ENCODE data around the gene APELA.
"Not testable (repeated sequence)": the region's sequence is repeated elsewhere in the genome, so short reads cannot be mapped to it uniquely, and the experiment has no call there.

Gene APELA

GRCh38 chr4:164926301-164926700 lies 49.3 kb downstream of the APELA start:
- no peak for DNase-seq (ENCODE audit: low spot score)

- DNase-seq (ENCODE audit: low spot score) = not testable (repeated sequence)
Measured at GRCh38 chr4:164927101-164927500, 50.1 kb downstream of the APELA start.

GRCh38 chr4:164930647-164931046 lies 53.7 kb downstream of the APELA start:
- no peak for DNase-seq (ENCODE audit: low spot score)

GRCh38 chr4:164931551-164932324 lies 54.8 kb downstream of the APELA start:
- no peak for DNase-seq (ENCODE audit: low spot score)

- DNase-seq (ENCODE audit: low spot score) = no peak
Measured at GRCh38 chr4:164933244-164933643, 56.3 kb downstream of the APELA start.

GRCh38 chr4:164935363-164935762 lies 58.4 kb downstream of the APELA start:
- no peak for DNase-seq (ENCODE audit: low spot score)

- not testable (repeated sequence) for DNase-seq (ENCODE audit: low spot score)
Measured at GRCh38 chr4:164935865-164936606, 59.1 kb downstream of the APELA start.

- DNase-seq (ENCODE audit: low spot score) = no peak
Measured at GRCh38 chr4:164937576-164938270, 60.7 kb downstream of the APELA start.

- no peak for DNase-seq (ENCODE audit: low spot score)
Measured at GRCh38 chr4:164943192-164943591, 66.2 kb downstream of the APELA start.

- no peak for DNase-seq (ENCODE audit: low spot score)
Measured at GRCh38 chr4:164945146-164945545, 68.2 kb downstream of the APELA start.

GRCh38 chr4:164946810-164947209 lies 69.8 kb downstream of the APELA start:
- DNase-seq (ENCODE audit: low spot score) = no peak
